Adrenal gland (tissue), 12 donors: ENCODE measurements around the gene MAPK11. TPM values are rescaled to one million over a fixed set of nuclear protein-coding genes. Genes with fewer than 3 reads are reported as not detected.

Experiments
- DNase-seq, 7 donors: peaks; one replicate each; pipeline ENCODE4 v3.0.0-alpha.2; 2019 to 2020
- H3K27ac ChIP-seq, 5 donors: fragments of 200-600 bp; sonication (generic) in 4 of 5; 1 replicate in 3 of 5; 2 replicates in 2 of 5; pipeline versions ENCODE4 v1.5.1 to v1.8.0; 2016 to 2020; ENCODE audit warnings: mild to moderate bottlenecking in 1 of 5
- H3K27me3 ChIP-seq: fragments of 200-600 bp; 2 replicates; pipeline ENCODE4 v1.8.0; 2021
- H3K36me3 ChIP-seq, 2 donors: fragments of 200-600 bp; replicated peaks in 1 of 2; 1 replicate in 1 of 2; 2 replicates in 1 of 2; pipeline versions ENCODE4 v1.5.1 to v1.8.0; 2018 to 2022
- H3K4me1 ChIP-seq, 2 donors: fragments of 200-600 bp; replicated peaks in 1 of 2; 1 replicate in 1 of 2; 2 replicates in 1 of 2; pipeline versions ENCODE4 v1.5.1 to v1.8.0; 2018 to 2021
- H3K4me3 ChIP-seq, 4 donors: fragments of 200-600 bp; sonication (generic) in 3 of 4; one replicate each; pipeline ENCODE4 v1.5.1; 2016 to 2018
- H3K9me3 ChIP-seq, 3 donors: fragments of 200-600 bp; sonication (generic) in 1 of 3; replicated peaks in 1 of 3; 1 replicate in 2 of 3; 2 replicates in 1 of 3; pipeline versions ENCODE4 v1.5.1 to v1.8.0; 2016 to 2021
- CTCF ChIP-seq, 6 experiments: fragments of 450-650 bp in 4 of 6; fragments of 200-600 bp in 2 of 6; sonication (generic) in 1 of 6; IDR thresholded peaks; 1 replicate in 5 of 6; 2 replicates in 1 of 6; pipeline versions ENCODE4 v1.5.1 to v1.8.0; 2016 to 2021; ENCODE audit warnings: antibody characterized with exemption in 6 of 6, mild to moderate bottlenecking in 2 of 6, moderate library complexity in 1 of 6
- POLR2A ChIP-seq, 2 donors: fragments of 450-650 bp; IDR thresholded peaks; one replicate each; pipeline ENCODE4 v1.6.1; 2017; ENCODE audit warnings: antibody characterized with exemption in 2 of 2, mild to moderate bottlenecking in 2 of 2, moderate library complexity in 1 of 2
- WGBS, 4 donors: extraction: QIAGEN DNeasy Blood & Tissue Kit in 2 of 4; methylation state at CpG; one replicate each; pipeline versions ENCODE4 v1.1.5 to v1.1.7; 2013 to 2017; 5-methylcytosine and 5-hydroxymethylcytosine counted together
- intact Hi-C, 2 donors: fragments of 100-400 bp; cut with DNase I; formaldehyde crosslinking; loops; one replicate each; pipeline versions ENCODE4 v1.14.1 to v1.15.0; 2022 to 2023
- polyA plus RNA-seq, 3 donors: library from polyadenylated mRNA; stranded (reverse); fragments of 200-250 nt in 2 of 3; fragments of 350-450 nt in 1 of 3; fragmentation: Illumina TruSeq in 1 of 3; extraction: RNeasy Lipid Tissue Mini Kit (QIAGEN cat#74804) in 1 of 3; gene quantifications; one replicate each; pipeline ENCODE4 v1.2.3, GENCODE V29; 2013 to 2014
- total RNA-seq, 9 donors: library from RNA; depleted of rRNA in 4 of 9; stranded (reverse); fragments of >200 nt in 4 of 9; fragments of 120-200 nt in 1 of 9; fragmentation: NEBNext Ultra II Directional in 1 of 9; extraction: Animal tissue kit (Norgen Biotek cat#: 25700) in 1 of 9; gene quantifications; one replicate each; pipeline versions ENCODE4 v1.1.0 to v1.2.4, GENCODE V29; 2013 to 2023
- donor health status: healthy with polysubstance abuse.
- donor health status: Bipolar disorder and iron deficiency.
- donor health status: DM: yes; HTN: yes; CAD: no.
- donor health status: DM: no; HTN: no; CAD: no.
- donor health status: DM: no; HTN: no; CAD: no.
- donor health status: DM: yes; HTN: yes; CAD: no.

Gene MAPK11
- total and polyA plus RNA-seq, 12 donors = 2.0 to 29.5 (median 6.7) TPM

- peaks cover 31 to 46% of the 10 kb centered on the region in 2 donors for H3K4me1 ChIP-seq
- DNase-seq = no peak
- intact Hi-C loops = no loop called here
- peak overlapping the region in 1 of 4 donors; percentile 59 for H3K4me3 ChIP-seq
- no peaks in the 10 kb centered on the region for H3K27me3 ChIP-seq
- no peaks in the 10 kb centered on the region for H3K9me3 ChIP-seq
- H3K27ac ChIP-seq = peak overlapping the region in 3 of 5 donors; percentile 7 to 83 (median 26)
- H3K36me3 ChIP-seq = no peaks in the 10 kb centered on the region
- WGBS, 4 donors = 0 to 27% (median 21%) methylated on average over 1 to 18 of the region's 18 CpGs
- TF ChIP-seq POLR2A (IDR thresholded peaks at IDR 0.05) (no peak), CTCF (IDR thresholded peaks at IDR 0.05) (no peak)
These were observed 609 bp downstream of the MAPK11 start for GRCh38 chr22:50269573-50269969.

GRCh38 chr22:50268655-50269113 is 1.5 kb downstream of the MAPK11 start:
- WGBS, 4 donors = 40 to 56% (median 44%) methylated on average over 4 to 9 of the region's 9 CpGs
- Histone ChIP-seq H3K9me3 (no peaks in the 10 kb centered on the region), H3K27me3 (no peaks in the 10 kb centered on the region), H3K4me1 (peaks cover 31 to 41% of the 10 kb centered on the region in 2 donors), H3K36me3 (no peaks in the 10 kb centered on the region), H3K27ac (peak overlapping the region in 1 of 5 donors; percentile 20), H3K4me3 (no peak overlapping the region)
- TF ChIP-seq CTCF (IDR thresholded peaks at IDR 0.05) = no peak
- intact Hi-C loops = no loop called here
- DNase-seq = peak in 1 of 7 donors; percentile 46

- H3K27ac ChIP-seq = peak overlapping the region in 1 of 5 donors; percentile 20
- peak; percentile 62 to 84 (median 69) for DNase-seq
- WGBS, 4 donors = 4 to 10% (median 5%) methylated on average over 4 to 75 of the region's 75 CpGs
These were observed 2.4 kb downstream of the MAPK11 start for GRCh38 chr22:50267591-50268390.

More at GRCh38 chr22:50267591-50268390, 2.4 kb downstream of the MAPK11 start:
- Histone ChIP-seq H3K36me3 (no peaks in the 10 kb centered on the region), H3K9me3 (no peaks in the 10 kb centered on the region), H3K4me3 (peak overlapping the region in 1 of 4 donors; percentile 39), H3K4me1 (peaks cover 31 to 39% of the 10 kb centered on the region in 2 donors), H3K27me3 (no peaks in the 10 kb centered on the region)
- intact Hi-C loops = no loop called here
- TF ChIP-seq CTCF (IDR thresholded peaks at IDR 0.05) (peak in 2 of 6 experiments; percentile 4 to 29), POLR2A (IDR thresholded peaks at IDR 0.05) (no peak)
